Measurements from ENCODE around the gene NUDT7. TPM values are rescaled to one million over a fixed set of nuclear protein-coding genes. Genes with fewer than 3 reads are reported as not detected.

Gene NUDT7
- total and polyA plus RNA-seq, 2 donors from 2014 or later, result 7.6 to 43.8 TPM

- Histone ChIP-seq H3K9ac (ENCODE audit: low read length in 3 of 3) (no peak overlapping the region), H3K9me3 (ENCODE audit: control insufficient read depth in 2 of 3, insufficient read depth in 1 of 3, low read length in 3 of 3) (no peaks in the 10 kb centered on the region), H3K36me3 (ENCODE audit: control insufficient read depth in 2 of 3, insufficient read depth in 3 of 3, low read length in 3 of 3) (peaks cover 0 to 8% (median 0%) of the 10 kb centered on the region in 3 donors), H3K4me1 (ENCODE audit: control insufficient read depth in 2 of 3, insufficient read depth in 2 of 3, low read depth in 1 of 3, low read length in 3 of 3) (peaks cover 0 to 3% (median 0%) of the 10 kb centered on the region in 3 donors), H3K27ac (ENCODE audit: low read depth in 2 of 2, low read length in 2 of 2) (no peak overlapping the region), H3K4me3 (ENCODE audit: low read length in 3 of 3) (no peak overlapping the region), H3K27me3 (ENCODE audit: control insufficient read depth, insufficient read depth, low read length) (no peaks in the 10 kb centered on the region)
- intact Hi-C loops (cut with DNase I), result no loop called here
- DNase-seq, result no peak
- TF ChIP-seq, protein P1, sequence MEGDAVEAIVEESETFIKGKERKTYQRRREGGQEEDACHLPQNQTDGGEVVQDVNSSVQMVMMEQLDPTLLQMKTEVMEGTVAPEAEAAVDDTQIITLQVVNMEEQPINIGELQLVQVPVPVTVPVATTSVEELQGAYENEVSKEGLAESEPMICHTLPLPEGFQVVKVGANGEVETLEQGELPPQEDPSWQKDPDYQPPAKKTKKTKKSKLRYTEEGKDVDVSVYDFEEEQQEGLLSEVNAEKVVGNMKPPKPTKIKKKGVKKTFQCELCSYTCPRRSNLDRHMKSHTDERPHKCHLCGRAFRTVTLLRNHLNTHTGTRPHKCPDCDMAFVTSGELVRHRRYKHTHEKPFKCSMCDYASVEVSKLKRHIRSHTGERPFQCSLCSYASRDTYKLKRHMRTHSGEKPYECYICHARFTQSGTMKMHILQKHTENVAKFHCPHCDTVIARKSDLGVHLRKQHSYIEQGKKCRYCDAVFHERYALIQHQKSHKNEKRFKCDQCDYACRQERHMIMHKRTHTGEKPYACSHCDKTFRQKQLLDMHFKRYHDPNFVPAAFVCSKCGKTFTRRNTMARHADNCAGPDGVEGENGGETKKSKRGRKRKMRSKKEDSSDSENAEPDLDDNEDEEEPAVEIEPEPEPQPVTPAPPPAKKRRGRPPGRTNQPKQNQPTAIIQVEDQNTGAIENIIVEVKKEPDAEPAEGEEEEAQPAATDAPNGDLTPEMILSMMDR (IDR thresholded peaks at IDR 0.05; ENCODE audit: borderline replicate concordance, extremely low read depth, insufficient read depth), result no peak
- FAIRE-seq, result no peak
Observed at GRCh38 chr16:77724174-77724573, 1.9 kb downstream of the NUDT7 start.

DNA sequence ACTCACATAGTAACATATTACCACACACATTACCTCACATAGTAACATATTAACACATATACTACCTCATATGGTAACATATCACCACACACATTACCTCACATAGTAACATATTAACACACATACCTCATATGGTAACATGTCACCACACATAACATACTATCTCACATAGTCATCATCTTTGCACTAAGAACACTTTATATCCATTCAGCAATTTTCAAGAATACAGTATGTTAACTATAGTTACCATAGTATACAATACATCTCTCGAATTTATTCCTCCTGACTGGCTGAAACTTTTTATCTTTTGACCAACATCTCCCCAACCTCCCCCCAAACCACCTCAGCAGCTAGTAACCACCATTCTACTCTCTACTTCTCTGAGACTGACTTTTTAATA, 7.6 kb downstream of the NUDT7 start:
- TF ChIP-seq, protein P1 (IDR thresholded peaks at IDR 0.05; ENCODE audit: borderline replicate concordance, extremely low read depth, insufficient read depth), result no peak
- FAIRE-seq (no peak), DNase-seq (no peak)
- Histone ChIP-seq H3K27ac (ENCODE audit: low read depth in 2 of 2, low read length in 2 of 2) (no peak overlapping the region), H3K4me1 (ENCODE audit: control insufficient read depth in 2 of 3, insufficient read depth in 2 of 3, low read depth in 1 of 3, low read length in 3 of 3) (no peaks in the 10 kb centered on the region), H3K36me3 (ENCODE audit: control insufficient read depth in 2 of 3, insufficient read depth in 3 of 3, low read length in 3 of 3) (peaks cover 0 to 8% (median 4%) of the 10 kb centered on the region in 3 donors), H3K27me3 (ENCODE audit: control insufficient read depth, insufficient read depth, low read length) (no peaks in the 10 kb centered on the region), H3K9me3 (ENCODE audit: control insufficient read depth in 2 of 3, insufficient read depth in 1 of 3, low read length in 3 of 3) (no peaks in the 10 kb centered on the region), H3K9ac (ENCODE audit: low read length in 3 of 3) (no peak overlapping the region), H3K4me3 (ENCODE audit: low read length in 3 of 3) (no peak overlapping the region)
- intact Hi-C loops (cut with DNase I), result no loop called here

DNA sequence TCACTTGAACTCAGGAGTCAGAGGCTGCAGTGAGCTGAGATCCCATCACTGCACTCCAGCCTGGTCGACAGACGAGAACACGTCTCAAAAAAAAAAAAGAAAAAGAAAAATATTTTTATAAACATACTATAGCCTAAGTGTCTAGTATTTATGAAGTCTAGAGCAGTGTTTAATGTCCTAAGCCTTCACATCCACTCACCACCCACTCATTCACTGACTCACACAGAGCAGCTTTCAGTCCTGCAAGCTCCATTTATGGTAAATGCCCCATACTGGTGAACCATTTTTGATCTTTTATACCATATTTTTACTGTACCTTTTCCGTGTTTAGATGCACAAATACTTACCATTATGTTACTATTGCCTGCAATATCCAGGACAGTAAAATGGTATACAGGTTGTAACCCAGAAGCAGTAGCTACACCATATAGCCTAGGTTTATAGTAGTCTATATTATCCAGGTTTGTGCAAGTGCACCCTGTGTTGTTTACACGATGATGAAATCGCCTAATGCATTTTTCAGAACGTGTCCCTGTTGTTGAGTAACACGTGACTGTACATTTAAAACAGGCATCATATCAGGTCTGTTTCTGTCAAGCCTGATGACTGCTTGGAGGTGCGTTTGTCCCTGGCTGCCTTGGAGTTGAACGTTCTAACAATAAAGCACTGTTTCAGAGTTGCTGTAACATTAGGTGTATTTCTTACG, 10.1 kb downstream of the NUDT7 start:
- Histone ChIP-seq H3K4me1 (ENCODE audit: control insufficient read depth in 2 of 3, insufficient read depth in 2 of 3, low read depth in 1 of 3, low read length in 3 of 3) (no peaks in the 10 kb centered on the region), H3K4me3 (ENCODE audit: low read length in 3 of 3) (no peak overlapping the region), H3K36me3 (ENCODE audit: control insufficient read depth in 2 of 3, insufficient read depth in 3 of 3, low read length in 3 of 3) (peaks cover 0 to 4% (median 0%) of the 10 kb centered on the region in 3 donors), H3K9me3 (ENCODE audit: control insufficient read depth in 2 of 3, insufficient read depth in 1 of 3, low read length in 3 of 3) (no peaks in the 10 kb centered on the region), H3K9ac (ENCODE audit: low read length in 3 of 3) (no peak overlapping the region), H3K27me3 (ENCODE audit: control insufficient read depth, insufficient read depth, low read length) (no peaks in the 10 kb centered on the region), H3K27ac (ENCODE audit: low read depth in 2 of 2, low read length in 2 of 2) (no peak overlapping the region)
- DNase-seq, result no peak
- intact Hi-C loops (cut with DNase I), result no loop called here
- TF ChIP-seq, protein P1 (IDR thresholded peaks at IDR 0.05; ENCODE audit: borderline replicate concordance, extremely low read depth, insufficient read depth), result no peak
- no peak for FAIRE-seq
